IMR-90 (cell line): Measurements from ENCODE around the gene ERC2. TPM values are rescaled to one million over a fixed set of nuclear protein-coding genes. Genes with fewer than 3 reads are reported as not detected.

ENCODE experiments used
- ATAC-seq: fragments of 200-7000 bp; cut with Tn5 transposase; 2 replicates; pipeline ENCODE4 v1.9.1; 2020; ENCODE audit warnings: low read depth, mild to moderate bottlenecking, moderate library complexity
- BruUV-seq: library from RNA; stranded (reverse); fragments of 400-500 nt; replicated peaks from 2 replicates; lab custom pipeline; 2021; lab: Mats Ljungman, UMichigan
- CTCF ChIA-PET: fragments of 300-600 bp; formaldehyde crosslinking; extraction: SDS; loops from one replicate; lab custom pipeline; 2021; ENCODE audit warnings: antibody characterized with exemption; lab: Yijun Ruan, JAX
- POLR2A ChIA-PET: fragments of 300-600 bp; sonication (Branson Sonifier 250); formaldehyde crosslinking; loops from one replicate; lab custom pipeline; 2022; ENCODE audit warnings: antibody characterized with exemption; ENCODE audit not compliant: unreplicated experiment; lab: Charles Lee
- DNase-seq: peaks from one replicate; pipeline ENCODE4 v3.0.0; 2013
- H2AFZ ChIP-seq: replicated peaks from 2 replicates; pipeline ENCODE3; 2013; ENCODE audit warnings: low read length, mild to moderate bottlenecking; ENCODE audit not compliant: poor library complexity
- H2AK5ac ChIP-seq: 2 replicates; pipeline ENCODE4 v1.6.1; 2013; ENCODE audit warnings: low read depth, low read length, inconsistent platforms
- H2AK9ac ChIP-seq: replicated peaks from 2 replicates; pipeline ENCODE3; 2013; ENCODE audit warnings: mild to moderate bottlenecking, low read depth, low read length, moderate library complexity; ENCODE audit not compliant: poor library complexity
- H2BK120ac ChIP-seq: 2 replicates; pipeline ENCODE4 v1.6.1; 2013; ENCODE audit warnings: low read depth, low read length, inconsistent platforms
- H2BK15ac ChIP-seq: 3 replicates; pipeline ENCODE4 v1.6.1; 2013; ENCODE audit warnings: low read depth, low read length, inconsistent platforms
- H2BK20ac ChIP-seq: 2 replicates; pipeline ENCODE4 v1.6.1; 2013; ENCODE audit warnings: low read depth, mild to moderate bottlenecking, inconsistent platforms, low read length, moderate library complexity
- H2BK5ac ChIP-seq: 2 replicates; pipeline ENCODE4 v1.6.1; 2013; ENCODE audit warnings: mild to moderate bottlenecking, low read depth, low read length, inconsistent platforms; ENCODE audit not compliant: poor library complexity, severe bottlenecking
- H3K14ac ChIP-seq: replicated peaks from 2 replicates; pipeline ENCODE4 v1.6.1; 2013; ENCODE audit warnings: low read depth, low read length, inconsistent platforms
- H3K18ac ChIP-seq: 2 replicates; pipeline ENCODE4 v1.6.1; 2013; ENCODE audit warnings: low read depth, low read length, control low read depth
- H3K23ac ChIP-seq: 2 replicates; pipeline ENCODE4 v1.6.1; 2013; ENCODE audit warnings: low read depth, low read length, inconsistent platforms
- H3K27ac ChIP-seq: 2 replicates; pipeline ENCODE4 v1.5.1; 2013; ENCODE audit warnings: mild to moderate bottlenecking, control low read depth, low read length; ENCODE audit not compliant: insufficient read depth
- H3K27me3 ChIP-seq: 2 replicates; pipeline ENCODE4 v1.6.1; 2013; ENCODE audit warnings: low read length; ENCODE audit not compliant: control insufficient read depth, insufficient read depth
- H3K36me3 ChIP-seq: 2 replicates; pipeline ENCODE4 v1.6.1; 2013; ENCODE audit warnings: low read length, mixed read lengths; ENCODE audit not compliant: control insufficient read depth, insufficient read depth
- H3K4ac ChIP-seq: 2 replicates; pipeline ENCODE4 v1.6.1; 2013; ENCODE audit warnings: low read depth, low read length, inconsistent platforms
- H3K4me1 ChIP-seq: 2 replicates; pipeline ENCODE4 v1.6.1; 2013; ENCODE audit warnings: low read length, mixed read lengths; ENCODE audit not compliant: control insufficient read depth, insufficient read depth
- H3K4me2 ChIP-seq: 2 replicates; pipeline ENCODE4 v1.6.1; 2013; ENCODE audit warnings: low read depth, mild to moderate bottlenecking, control low read depth, low read length, moderate library complexity
- H3K4me3 ChIP-seq: 2 replicates; pipeline ENCODE4 v1.5.1; 2013; ENCODE audit warnings: low read depth, mild to moderate bottlenecking, control low read depth, low read length, moderate library complexity; ENCODE audit not compliant: insufficient read depth
- H3K56ac ChIP-seq: 2 replicates; pipeline ENCODE4 v1.6.1; 2013; ENCODE audit warnings: low read length, inconsistent platforms; ENCODE audit not compliant: insufficient read depth; ENCODE audit errors: extremely low read depth
- H3K79me1 ChIP-seq, 2 experiments: 2 replicates each; pipeline ENCODE4 v1.6.1; 2013; ENCODE audit warnings: low read length in 2 of 2, inconsistent platforms in 1 of 2, low read depth in 1 of 2
- H3K9ac ChIP-seq: 2 replicates; pipeline ENCODE4 v1.6.1; 2013; ENCODE audit warnings: low read depth, low read length, control low read depth
- H3K9me1 ChIP-seq: 2 replicates; pipeline ENCODE4 v1.6.1; 2013; ENCODE audit warnings: low read length, inconsistent platforms; ENCODE audit not compliant: insufficient read depth
- H3K9me3 ChIP-seq: 2 replicates; pipeline ENCODE4 v1.6.1; 2013; ENCODE audit warnings: low read length; ENCODE audit not compliant: control insufficient read depth, insufficient read depth
- H4K20me1 ChIP-seq: 2 replicates; pipeline ENCODE4 v1.6.1; 2013; ENCODE audit warnings: low read length, inconsistent platforms; ENCODE audit not compliant: insufficient read depth
- H4K5ac ChIP-seq: 2 replicates; pipeline ENCODE4 v1.6.1; 2013; ENCODE audit warnings: mild to moderate bottlenecking, low read depth, low read length, control low read depth
- H4K8ac ChIP-seq, 2 experiments: 2 replicates each; pipeline ENCODE4 v1.6.1; 2013; ENCODE audit warnings: low read depth in 2 of 2, low read length in 2 of 2, control low read depth in 1 of 2, inconsistent platforms in 1 of 2
- H4K91ac ChIP-seq: 2 replicates; pipeline ENCODE4 v1.6.1; 2013; ENCODE audit warnings: low read depth, low read length, inconsistent platforms; ENCODE audit not compliant: insufficient read depth
- BHLHE40 ChIP-seq: fragments of 150-350 bp; IDR thresholded peaks from 2 replicates; pipeline ENCODE4 v1.6.1; 2016; ENCODE audit warnings: mild to moderate bottlenecking, low read depth, low read length
- CEBPB ChIP-seq: IDR thresholded peaks from 2 replicates; pipeline ENCODE4 v1.6.1; 2012; ENCODE audit warnings: low read depth, low read length, improper control_type of control experiment
- CHD1 ChIP-seq: IDR thresholded peaks from 2 replicates; pipeline ENCODE4 v1.6.1; 2012; ENCODE audit warnings: low read depth, low read length, improper control_type of control experiment
- FOS ChIP-seq: fragments of 150-350 bp; IDR thresholded peaks from 2 replicates; pipeline ENCODE4 v1.6.1; 2016; ENCODE audit warnings: low read depth, low read length
- MAFK ChIP-seq: IDR thresholded peaks from 2 replicates; pipeline ENCODE4 v1.6.1; 2012; ENCODE audit warnings: low read depth, low read length, improper control_type of control experiment
- MAZ ChIP-seq: IDR thresholded peaks from 2 replicates; pipeline ENCODE4 v1.6.1; 2012; ENCODE audit warnings: low read depth, mild to moderate bottlenecking, low read length, improper control_type of control experiment, moderate library complexity, borderline replicate concordance
- MXI1 ChIP-seq: IDR thresholded peaks from 2 replicates; pipeline ENCODE4 v1.6.1; 2012; ENCODE audit warnings: low read depth, mild to moderate bottlenecking, low read length, moderate library complexity, borderline replicate concordance
- NFE2L2 ChIP-seq: fragments of 150-350 bp; IDR thresholded peaks from 2 replicates; pipeline ENCODE4 v1.6.1; 2016; ENCODE audit warnings: low read depth, mild to moderate bottlenecking, low read length
- POLR2A ChIP-seq: IDR thresholded peaks from 2 replicates; pipeline ENCODE4 v1.6.1; 2012; ENCODE audit warnings: mild to moderate bottlenecking, low read depth, low read length
- RAD21 ChIP-seq: IDR thresholded peaks from 2 replicates; pipeline ENCODE4 v1.6.1; 2012; ENCODE audit warnings: low read length, improper control_type of control experiment
- RCOR1 ChIP-seq: IDR thresholded peaks from 2 replicates; pipeline ENCODE4 v1.6.1; 2012; ENCODE audit warnings: mild to moderate bottlenecking, low read length, improper control_type of control experiment; ENCODE audit not compliant: insufficient replicate concordance
- RFX5 ChIP-seq: IDR thresholded peaks from 2 replicates; pipeline ENCODE4 v1.8.0; 2012; ENCODE audit warnings: low read depth, mild to moderate bottlenecking, low read length, moderate library complexity
- SMC3 ChIP-seq: fragments of 150-350 bp; IDR thresholded peaks from 2 replicates; pipeline ENCODE4 v1.6.1; 2016; ENCODE audit warnings: low read depth, mild to moderate bottlenecking, antibody characterized with exemption, low read length, moderate library complexity
- USF2 ChIP-seq: fragments of 150-350 bp; IDR thresholded peaks from 2 replicates; pipeline ENCODE4 v1.6.1; 2017; ENCODE audit warnings: mild to moderate bottlenecking, antibody characterized with exemption, low read length, low read depth
- dilution Hi-C: fragments of 300-500 bp; cut with HindIII; formaldehyde crosslinking; loops from one replicate; pipeline ENCODE4 v1.14.3; 2018; ENCODE audit warnings: low sequenced_read_pairs; ENCODE audit not compliant: unreplicated experiment
- in situ Hi-C: fragments of 300-500 bp; cut with MboI; formaldehyde crosslinking; loops from 3 replicates; pipeline ENCODE4 v1.14.3; 2019; ENCODE audit warnings: low sequenced_read_pairs, inconsistent platforms, mixed read lengths
- intact Hi-C: fragments of 100-400 bp; cut with micrococcal nuclease; formaldehyde crosslinking; loops from 2 replicates; pipeline ENCODE4 v1.10.0; 2022
- polyA plus RNA-seq, 3 experiments: library from polyadenylated mRNA; depleted of rRNA; stranded (reverse); fragments of >200 nt; gene quantifications; 2 replicates each; pipeline ENCODE4 v1.2.3, GENCODE V29; 2012; ENCODE audit warnings: low replicate concordance in 1 of 3
- total RNA-seq: library from RNA; depleted of rRNA; stranded (reverse); fragments of >200 nt; gene quantifications from 2 replicates; pipeline ENCODE4 v1.2.3, GENCODE V29; 2012
- TF ChIP-seq, protein P1 (sequence below): fragments of 150-350 bp; IDR thresholded peaks from 2 replicates; pipeline ENCODE4 v1.6.1; 2016; ENCODE audit warnings: low read depth, mild to moderate bottlenecking, low read length, moderate library complexity, borderline replicate concordance
- TF ChIP-seq, protein P2 (sequence below): conservative IDR thresholded peaks from 2 replicates; pipeline ENCODE4 v1.5.1; 2012; ENCODE audit warnings: mild to moderate bottlenecking, low read depth, low read length, improper control_type of control experiment

Gene ERC2
- total and polyA plus RNA-seq, 2 of the 4 experiments (the other 2 are of a cell fraction) = 0.17 to 0.18 TPM

DNA sequence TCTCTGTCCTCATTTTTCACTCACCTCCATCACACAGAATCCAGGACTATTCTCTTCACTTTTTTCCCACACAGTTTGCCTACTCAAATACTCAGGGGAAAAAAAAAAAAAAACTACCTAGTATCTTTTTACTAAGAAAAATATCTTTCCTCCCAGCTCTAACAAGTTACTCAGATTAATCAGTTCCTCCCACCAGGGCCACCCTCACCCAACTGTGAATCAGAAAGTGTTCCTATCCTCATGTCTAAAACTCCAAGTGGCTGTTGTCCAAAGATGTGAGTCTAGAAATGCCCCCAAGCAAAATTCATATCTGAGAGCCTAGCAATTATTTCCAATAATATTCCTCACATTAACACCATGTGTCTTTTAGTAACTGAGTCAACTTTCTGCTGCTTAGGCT, 268.0 kb downstream of the ERC2 start:
- dilution Hi-C loops (no loop called here), intact Hi-C loops (no loop called here), in situ Hi-C loops (no loop called here)
- Histone ChIP-seq H3K79me1 (no peaks in the 10 kb centered on the region), H2AK5ac (no peak overlapping the region), H3K9me3 (no peaks in the 10 kb centered on the region), H3K4me3 (no peak overlapping the region), H3K56ac (no peak overlapping the region), H3K14ac (no peak overlapping the region), H3K27ac (no peak overlapping the region), H3K9ac (no peak overlapping the region), H2BK5ac (no peak overlapping the region), H3K9me1 (no peaks in the 10 kb centered on the region), H3K23ac (no peak overlapping the region), H4K8ac (no peak overlapping the region), H3K4me1 (no peaks in the 10 kb centered on the region), H4K91ac (no peak overlapping the region), H2BK120ac (no peak overlapping the region), H2AK9ac (no peak overlapping the region), H4K5ac (no peak overlapping the region), H3K4ac (no peak overlapping the region), H2AFZ (no peak overlapping the region), H3K36me3 (no peaks in the 10 kb centered on the region), H3K27me3 (no peaks in the 10 kb centered on the region), H2BK15ac (no peak overlapping the region), H4K20me1 (no peaks in the 10 kb centered on the region), H3K18ac (no peak overlapping the region), H2BK20ac (no peak overlapping the region), H3K4me2 (no peak overlapping the region)
- no TSS peak for BruUV-seq
- ATAC-seq = no peak
- no peak for DNase-seq
- CTCF ChIA-PET = interaction anchor here (1.1 kb wide), 1 partner anchor 254 kb away, joined by 3 read pairs; no protein-coding TSS in a partner anchor
- TF ChIP-seq RAD21 (no peak), FOS (no peak), NFE2L2 (no peak), MXI1 (no peak), MAZ (no peak), MAFK (no peak), CHD1 (no peak), RFX5 (no peak), POLR2A (no peak), RCOR1 (no peak), CEBPB (no peak), BHLHE40 (no peak), SMC3 (no peak), USF2 (no peak)
- TF ChIP-seq, protein P1, sequence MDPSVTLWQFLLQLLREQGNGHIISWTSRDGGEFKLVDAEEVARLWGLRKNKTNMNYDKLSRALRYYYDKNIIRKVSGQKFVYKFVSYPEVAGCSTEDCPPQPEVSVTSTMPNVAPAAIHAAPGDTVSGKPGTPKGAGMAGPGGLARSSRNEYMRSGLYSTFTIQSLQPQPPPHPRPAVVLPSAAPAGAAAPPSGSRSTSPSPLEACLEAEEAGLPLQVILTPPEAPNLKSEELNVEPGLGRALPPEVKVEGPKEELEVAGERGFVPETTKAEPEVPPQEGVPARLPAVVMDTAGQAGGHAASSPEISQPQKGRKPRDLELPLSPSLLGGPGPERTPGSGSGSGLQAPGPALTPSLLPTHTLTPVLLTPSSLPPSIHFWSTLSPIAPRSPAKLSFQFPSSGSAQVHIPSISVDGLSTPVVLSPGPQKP = no peak
- TF ChIP-seq, protein P2, sequence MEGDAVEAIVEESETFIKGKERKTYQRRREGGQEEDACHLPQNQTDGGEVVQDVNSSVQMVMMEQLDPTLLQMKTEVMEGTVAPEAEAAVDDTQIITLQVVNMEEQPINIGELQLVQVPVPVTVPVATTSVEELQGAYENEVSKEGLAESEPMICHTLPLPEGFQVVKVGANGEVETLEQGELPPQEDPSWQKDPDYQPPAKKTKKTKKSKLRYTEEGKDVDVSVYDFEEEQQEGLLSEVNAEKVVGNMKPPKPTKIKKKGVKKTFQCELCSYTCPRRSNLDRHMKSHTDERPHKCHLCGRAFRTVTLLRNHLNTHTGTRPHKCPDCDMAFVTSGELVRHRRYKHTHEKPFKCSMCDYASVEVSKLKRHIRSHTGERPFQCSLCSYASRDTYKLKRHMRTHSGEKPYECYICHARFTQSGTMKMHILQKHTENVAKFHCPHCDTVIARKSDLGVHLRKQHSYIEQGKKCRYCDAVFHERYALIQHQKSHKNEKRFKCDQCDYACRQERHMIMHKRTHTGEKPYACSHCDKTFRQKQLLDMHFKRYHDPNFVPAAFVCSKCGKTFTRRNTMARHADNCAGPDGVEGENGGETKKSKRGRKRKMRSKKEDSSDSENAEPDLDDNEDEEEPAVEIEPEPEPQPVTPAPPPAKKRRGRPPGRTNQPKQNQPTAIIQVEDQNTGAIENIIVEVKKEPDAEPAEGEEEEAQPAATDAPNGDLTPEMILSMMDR = no peak
- POLR2A ChIA-PET = no interaction called here
